Large intestine (tissue), 3 donors: ENCODE measurements around the gene ATAD5. TPM values are rescaled to one million over a fixed set of nuclear protein-coding genes. Genes with fewer than 3 reads are reported as not detected.

Experiments
- DNase-seq, 2 donors: peaks; one replicate each; pipeline versions ENCODE4 v3.0.0 to v3.0.0-alpha.2; 2013
- H3K27ac ChIP-seq: one replicate; pipeline ENCODE4 v1.5.1; 2013; ENCODE audit warnings: low read length
- H3K27me3 ChIP-seq: 2 replicates; pipeline ENCODE4 v1.6.1; 2013; ENCODE audit warnings: low read length; ENCODE audit not compliant: control insufficient read depth, insufficient read depth
- H3K36me3 ChIP-seq: 2 replicates; pipeline ENCODE4 v1.6.1; 2013; ENCODE audit warnings: low read length; ENCODE audit not compliant: control insufficient read depth, insufficient read depth
- H3K4me1 ChIP-seq: one replicate; pipeline ENCODE4 v1.6.1; 2013; ENCODE audit warnings: low read length; ENCODE audit not compliant: control insufficient read depth, insufficient read depth
- H3K4me3 ChIP-seq: one replicate; pipeline ENCODE4 v1.5.1; 2013; ENCODE audit warnings: low read length
- H3K9me3 ChIP-seq: one replicate; pipeline ENCODE4 v1.6.1; 2013; ENCODE audit warnings: mild to moderate bottlenecking, low read depth, low read length, moderate library complexity; ENCODE audit not compliant: control insufficient read depth
- WGBS: methylation state at CpG from one replicate; pipeline ENCODE4 v1.1.5; 2013; ENCODE audit warnings: low lambda C conversion rate; ENCODE audit not compliant: insufficient coverage; 5-methylcytosine and 5-hydroxymethylcytosine counted together
- polyA plus RNA-seq: library from polyadenylated mRNA; unstranded; fragments of 120-200 nt; gene quantifications from one replicate; pipeline ENCODE4 v1.2.1, GENCODE V29; 2013

The ATAD5 gene
- polyA plus RNA-seq, 1 donor, result 4.7 TPM

DNA sequence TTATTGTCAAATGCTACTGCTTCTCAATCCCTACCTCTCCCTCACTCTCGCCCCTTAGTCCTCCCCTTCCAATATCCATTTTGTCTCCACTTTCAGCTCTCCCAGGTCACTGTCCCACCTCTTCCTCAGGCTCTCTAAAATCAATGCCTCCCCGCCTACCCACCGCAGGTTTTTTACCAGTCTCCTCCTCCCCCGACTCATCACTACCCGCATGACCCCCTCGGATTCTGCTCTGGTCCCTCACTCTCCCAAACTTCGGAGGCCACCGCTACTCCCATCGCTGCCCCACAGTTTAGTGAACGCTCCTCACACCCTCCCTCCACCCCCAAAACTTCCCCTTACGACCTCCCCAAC, 7.8 kb upstream of the ATAD5 start:
- Histone ChIP-seq H3K9me3 (no peaks in the 10 kb centered on the region), H3K36me3 (no peaks in the 10 kb centered on the region), H3K4me3 (peak overlapping the region; percentile 86), H3K4me1 (peaks cover 13% of the 10 kb centered on the region), H3K27me3 (no peaks in the 10 kb centered on the region), H3K27ac (peak overlapping the region; percentile 82)
- WGBS, result 0% methylated on average over 4 of the region's 11 CpGs
- no peak for DNase-seq

DNA sequence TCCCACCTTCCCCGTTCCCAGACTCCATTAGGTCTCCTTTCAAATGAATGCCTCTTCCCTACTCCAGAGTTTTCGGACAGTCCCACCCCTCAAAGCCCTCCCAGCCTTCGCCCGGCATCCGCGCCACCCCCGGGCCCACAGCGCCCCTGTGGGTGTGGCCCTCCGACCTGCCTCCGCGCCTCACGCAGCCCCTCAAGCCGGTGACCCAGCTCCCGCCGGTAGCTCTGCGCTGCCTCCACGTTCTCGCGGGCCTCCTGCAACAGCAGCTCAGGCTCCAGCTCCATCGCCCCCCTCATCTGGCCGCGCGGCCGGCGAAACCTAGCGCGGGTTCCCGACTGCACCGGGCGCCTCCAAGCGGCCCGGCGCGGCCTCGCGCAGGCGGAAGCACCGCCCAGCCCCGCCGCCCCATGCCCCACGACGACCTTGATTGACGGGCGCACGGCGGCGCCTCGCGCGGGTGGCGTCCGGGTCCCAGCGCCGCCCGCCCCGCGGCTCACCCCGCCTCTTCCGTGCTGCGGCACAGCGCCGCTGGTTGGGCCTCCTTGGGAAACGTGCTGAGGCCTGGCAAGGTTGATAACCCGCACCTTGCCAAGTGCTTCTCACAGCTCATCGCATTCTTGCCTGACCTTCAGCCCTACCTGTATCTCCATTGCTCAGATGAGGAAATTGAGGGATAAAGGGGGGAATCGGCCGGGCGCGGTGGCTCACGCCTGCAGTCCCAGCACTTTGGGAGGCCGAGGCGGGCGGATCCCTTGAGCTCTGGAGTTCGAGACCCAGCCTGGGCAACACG, 7.2 kb upstream of the ATAD5 start, which contains the start of gene CRLF3:
Gene CRLF3, minus strand, starts transcription at position 337 of the 790 bp plus-strand sequence. Its CDS starts 41 bp downstream, at position 296.
- Histone ChIP-seq H3K9me3 (no peaks in the 10 kb centered on the region), H3K27ac (peak within 1 kb of the TSS; percentile 82), H3K4me3 (peak within 1 kb of the TSS; percentile 86), H3K36me3 (no peaks in the 10 kb centered on the region), H3K27me3 (no peaks in the 10 kb centered on the region), H3K4me1 (peaks cover 13% of the 10 kb centered on the region)
- WGBS, result no CpG with 5 or more reads among the region's 75 CpGs
- DNase-seq, result peak; percentile 91 to 94

DNA sequence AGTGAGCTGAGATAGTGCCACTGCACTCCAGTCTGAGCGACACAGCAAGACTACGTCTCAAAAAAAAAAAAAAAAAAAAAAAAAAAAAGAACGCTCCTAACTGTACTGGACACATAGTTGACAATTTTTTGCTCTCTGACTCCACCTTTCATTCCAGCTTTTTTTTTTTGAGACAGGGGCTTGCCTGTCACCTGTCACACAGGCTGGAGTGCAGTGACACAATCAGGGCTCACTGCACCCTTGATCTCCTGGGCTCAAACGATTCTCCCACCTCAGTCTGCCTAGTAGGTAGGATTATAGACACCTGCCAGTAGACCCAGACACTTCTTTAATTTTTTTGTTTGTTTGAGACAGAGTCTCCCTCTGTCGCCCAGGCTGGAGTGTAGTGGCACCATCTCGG, 4.7 kb upstream of the ATAD5 start:
- WGBS, result no CpG with 5 or more reads among the region's 6 CpGs
- Histone ChIP-seq H3K27ac (no peak overlapping the region), H3K27me3 (no peaks in the 10 kb centered on the region), H3K9me3 (no peaks in the 10 kb centered on the region), H3K4me3 (no peak overlapping the region), H3K4me1 (peaks cover 13% of the 10 kb centered on the region), H3K36me3 (no peaks in the 10 kb centered on the region)
- DNase-seq, result no peak

DNA sequence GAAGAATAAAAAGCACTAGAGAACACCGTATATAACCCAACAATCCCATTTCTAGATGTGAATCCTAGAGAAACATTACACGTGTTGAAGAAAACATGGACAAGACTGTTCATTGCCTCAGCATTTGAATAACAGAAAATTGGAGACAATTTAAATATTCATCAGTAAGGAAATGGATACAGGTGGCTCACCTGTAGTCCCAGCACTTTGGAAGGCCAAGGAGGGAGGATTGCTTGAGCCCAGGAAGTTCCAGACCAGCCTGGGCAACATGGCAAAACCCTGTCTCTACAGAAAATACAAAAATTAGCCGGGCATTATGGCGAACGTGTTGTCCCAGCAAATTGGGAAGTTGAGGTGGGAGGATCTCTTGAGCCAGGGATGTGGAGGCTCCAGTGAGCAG, 2.7 kb upstream of the ATAD5 start:
- H3K4me1 ChIP-seq, result peaks cover 13% of the 10 kb centered on the region
- H3K4me3 ChIP-seq, result no peak overlapping the region
- no peaks in the 10 kb centered on the region for H3K27me3 ChIP-seq
- no peak for DNase-seq
- H3K9me3 ChIP-seq, result no peaks in the 10 kb centered on the region
- no CpG with 5 or more reads among the region's 5 CpGs for WGBS
- no peak overlapping the region for H3K27ac ChIP-seq
- H3K36me3 ChIP-seq, result no peaks in the 10 kb centered on the region

DNA sequence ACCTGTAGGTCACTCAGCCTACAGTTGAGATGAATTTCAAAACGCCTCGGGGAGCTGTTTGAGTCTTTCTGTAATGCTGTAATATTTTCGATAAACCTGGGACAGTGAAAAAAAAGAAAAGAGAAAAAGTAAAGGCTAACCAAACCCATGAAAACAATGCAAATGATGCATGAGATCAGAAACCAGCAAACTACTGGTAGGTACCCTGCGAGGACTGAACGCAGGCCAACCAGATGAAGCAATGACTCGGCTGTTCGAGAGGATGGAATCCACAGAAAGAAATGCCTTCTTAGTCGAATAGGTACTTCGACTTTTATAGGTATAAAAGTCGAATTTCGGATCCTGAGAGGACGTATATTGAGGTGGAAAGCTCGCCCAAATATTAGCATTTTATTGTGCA, 509 bp upstream of the ATAD5 start:
- no peaks in the 10 kb centered on the region for H3K9me3 ChIP-seq
- peak overlapping the region; percentile 99 for H3K4me3 ChIP-seq
- H3K36me3 ChIP-seq, result no peaks in the 10 kb centered on the region
- DNase-seq, result no peak
- peaks cover 1% of the 10 kb centered on the region for H3K4me1 ChIP-seq
- no peaks in the 10 kb centered on the region for H3K27me3 ChIP-seq
- no peak overlapping the region for H3K27ac ChIP-seq
- WGBS, result 48% methylated on average over 6 of the region's 13 CpGs

DNA sequence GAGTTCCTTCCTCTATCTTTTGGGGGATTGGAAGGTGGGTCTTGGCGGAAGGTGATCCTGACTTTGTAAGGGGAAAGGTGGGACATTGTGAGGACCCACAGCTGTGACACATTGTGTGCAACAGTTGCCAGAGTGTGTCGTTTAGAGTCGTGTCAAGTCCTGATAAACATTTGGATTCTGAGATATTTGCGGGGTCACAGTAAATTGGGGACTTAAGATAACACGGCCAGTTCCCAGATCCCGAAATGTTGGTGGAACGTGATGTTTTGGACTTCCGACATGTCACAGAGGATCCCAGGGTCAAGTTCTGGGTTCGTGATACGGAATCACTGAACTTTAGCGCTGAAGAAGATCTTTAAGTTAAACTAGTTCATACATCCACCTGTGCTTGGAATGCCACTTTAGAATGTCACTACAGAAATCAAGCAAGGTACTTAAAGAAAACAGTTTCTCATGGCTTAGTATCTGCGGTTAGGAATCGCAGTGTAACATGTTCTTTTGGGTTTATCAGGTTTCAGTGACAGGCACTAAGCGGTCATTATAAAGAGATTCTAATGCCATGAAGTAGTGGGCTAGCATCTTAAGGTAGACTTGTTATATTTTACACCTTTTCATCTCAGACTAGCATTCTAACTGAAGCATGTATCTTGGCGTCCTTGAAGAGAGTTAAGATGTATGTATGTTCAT, 815 bp downstream of the ATAD5 start:
- Histone ChIP-seq H3K36me3 (no peaks in the 10 kb centered on the region), H3K27ac (no peak overlapping the region), H3K4me1 (no peaks in the 10 kb centered on the region), H3K4me3 (peak overlapping the region; percentile 99), H3K27me3 (no peaks in the 10 kb centered on the region), H3K9me3 (no peaks in the 10 kb centered on the region)
- no peak for DNase-seq
- WGBS, result 33% methylated on average over 1 of the region's 15 CpGs

DNA sequence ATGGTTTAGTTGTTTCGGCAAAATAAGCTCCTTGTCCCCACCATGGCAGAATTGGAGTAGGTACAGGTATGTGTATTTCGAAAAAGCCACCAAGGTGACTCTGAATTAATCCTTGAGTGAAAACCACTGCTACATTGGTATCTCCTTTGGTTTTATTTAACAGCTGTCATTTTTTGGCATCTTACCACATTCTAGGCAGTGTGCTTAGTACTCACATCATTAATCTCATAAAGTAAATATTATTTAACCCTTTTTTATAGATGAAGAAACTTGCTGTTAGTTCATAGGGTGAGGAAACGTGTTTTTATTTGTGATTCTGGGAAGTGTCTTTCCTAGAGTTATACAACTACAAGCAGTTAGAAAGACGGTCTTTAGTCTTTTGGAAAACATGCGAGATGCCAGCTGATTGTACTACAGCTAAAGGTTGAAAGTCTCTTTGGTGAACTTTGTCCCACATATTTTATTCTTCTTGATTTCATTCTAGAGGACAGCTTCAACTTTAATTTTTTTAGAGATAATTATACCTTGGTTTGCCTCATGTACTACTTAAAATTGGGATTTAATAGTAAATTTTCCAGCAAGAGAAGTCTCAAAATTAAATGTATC, 6.5 kb downstream of the ATAD5 start:
- Histone ChIP-seq H3K4me1 (no peaks in the 10 kb centered on the region), H3K27me3 (no peaks in the 10 kb centered on the region), H3K4me3 (no peak overlapping the region), H3K9me3 (no peaks in the 10 kb centered on the region), H3K27ac (no peak overlapping the region), H3K36me3 (peaks cover 7% of the 10 kb centered on the region)
- 100% methylated on average over 1 of the region's 5 CpGs for WGBS
- peak in 1 of 2 donors; percentile 26 for DNase-seq

DNA sequence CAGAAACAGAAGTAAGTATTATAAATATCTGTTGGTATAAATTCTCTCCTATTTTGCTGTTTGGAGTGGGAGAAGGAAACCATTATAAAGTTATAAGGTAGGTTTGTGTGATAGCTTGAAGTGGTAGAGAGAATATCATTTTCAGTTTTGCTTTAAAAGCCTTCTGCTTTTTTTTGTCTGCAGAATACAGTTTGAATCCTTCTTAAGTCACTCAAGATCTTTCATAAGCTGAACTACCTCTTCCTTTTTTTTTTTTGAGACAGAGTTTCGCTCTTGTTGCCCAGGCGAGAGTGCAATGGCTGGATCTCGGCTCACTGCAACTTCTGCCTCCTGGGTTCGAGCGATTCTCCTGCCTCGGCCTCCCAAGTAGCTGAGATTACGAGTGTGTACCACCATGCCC, 9.0 kb downstream of the ATAD5 start:
- H3K36me3 ChIP-seq, result peaks cover 7% of the 10 kb centered on the region
- no peaks in the 10 kb centered on the region for H3K9me3 ChIP-seq
- H3K27me3 ChIP-seq, result no peaks in the 10 kb centered on the region
- H3K27ac ChIP-seq, result no peak overlapping the region
- DNase-seq, result no peak
- no CpG with 5 or more reads among the region's 7 CpGs for WGBS
- no peak overlapping the region for H3K4me3 ChIP-seq
- H3K4me1 ChIP-seq, result no peaks in the 10 kb centered on the region

DNA sequence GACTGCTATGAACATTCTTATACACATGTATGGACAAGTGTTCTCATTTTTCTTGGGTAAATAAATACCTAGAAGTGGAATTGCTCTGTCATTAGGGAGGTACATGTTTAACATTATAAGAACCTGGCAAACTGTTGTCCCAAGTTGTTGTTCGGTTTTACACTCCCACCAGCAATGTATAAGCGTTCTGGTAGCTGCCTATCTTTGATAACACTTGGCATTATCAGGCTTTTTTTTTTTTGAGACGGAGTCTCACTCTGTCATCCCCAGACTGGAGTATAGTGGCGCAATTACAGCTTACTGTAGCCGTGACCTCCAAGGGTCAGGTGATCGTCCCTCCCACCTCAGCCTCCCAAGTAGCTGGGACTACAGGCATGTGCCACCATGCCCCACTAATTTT, 16.3 kb downstream of the ATAD5 start:
- H3K4me3 ChIP-seq, result no peak overlapping the region
- H3K27ac ChIP-seq, result no peak overlapping the region
- WGBS, result no CpG with 5 or more reads among the region's 6 CpGs
- DNase-seq, result no peak
- no peaks in the 10 kb centered on the region for H3K4me1 ChIP-seq
- peaks cover 4% of the 10 kb centered on the region for H3K36me3 ChIP-seq
- H3K27me3 ChIP-seq, result no peaks in the 10 kb centered on the region
- H3K9me3 ChIP-seq, result no peaks in the 10 kb centered on the region

DNA sequence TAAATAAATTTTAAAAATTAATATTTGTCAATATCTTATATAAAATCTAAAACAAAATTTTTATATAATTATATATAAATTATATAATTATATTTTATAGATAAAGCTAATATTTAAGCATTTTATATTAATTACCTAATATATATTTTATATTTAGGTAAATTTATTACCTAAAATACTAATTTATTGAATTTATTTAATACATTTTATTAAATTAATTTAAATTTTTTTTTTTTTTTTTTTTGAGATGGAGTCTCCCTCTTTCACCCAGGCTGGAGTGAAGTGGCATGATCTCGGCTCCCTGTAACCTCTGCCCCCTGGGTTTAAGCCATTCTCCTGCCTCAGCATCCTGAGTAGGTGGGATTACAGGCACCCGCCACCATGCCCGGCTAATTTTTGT, 22.4 kb downstream of the ATAD5 start:
- Histone ChIP-seq H3K4me1 (no peaks in the 10 kb centered on the region), H3K9me3 (no peaks in the 10 kb centered on the region), H3K36me3 (peaks cover 5% of the 10 kb centered on the region), H3K27me3 (no peaks in the 10 kb centered on the region), H3K4me3 (no peak overlapping the region), H3K27ac (no peak overlapping the region)
- no peak for DNase-seq
- no CpG with 5 or more reads among the region's 3 CpGs for WGBS
